ENCODE results near the gene GUF1.
A peak's percentile ranks its signal among the peaks of the same experiment; 100 is the strongest.
"Not testable (repeated sequence)": the region's sequence is repeated elsewhere in the genome, so short reads cannot be mapped to it uniquely, and the experiment has no call there.

GUF1 gene

DNA sequence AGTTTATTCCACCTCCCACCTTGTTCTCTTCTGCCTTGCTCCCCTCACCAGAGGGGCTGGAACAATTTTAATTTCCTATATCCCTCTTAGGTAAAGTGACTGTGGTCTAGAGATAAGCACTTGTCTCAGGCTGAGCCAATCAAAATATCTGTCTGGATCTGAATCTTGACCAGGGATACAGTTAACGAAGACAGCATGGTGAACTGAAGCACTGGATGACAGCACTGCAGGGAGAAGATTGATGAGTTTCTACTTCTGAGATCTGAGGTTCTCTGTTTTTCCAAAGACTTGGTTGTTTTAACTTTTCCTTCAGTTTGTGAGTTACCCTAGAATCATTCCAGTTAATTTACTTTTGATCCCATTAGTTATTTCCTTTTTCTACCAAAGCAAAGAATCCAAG is 34.9 kb downstream of the GUF1 start:
- no peak for DNase-seq

- no peak for DNase-seq
Observed at GRCh38 chr4:44716597-44716996, 38.4 kb downstream of the GUF1 start.

- no peak for DNase-seq
Observed at GRCh38 chr4:44720371-44720770, 42.2 kb downstream of the GUF1 start.

DNA sequence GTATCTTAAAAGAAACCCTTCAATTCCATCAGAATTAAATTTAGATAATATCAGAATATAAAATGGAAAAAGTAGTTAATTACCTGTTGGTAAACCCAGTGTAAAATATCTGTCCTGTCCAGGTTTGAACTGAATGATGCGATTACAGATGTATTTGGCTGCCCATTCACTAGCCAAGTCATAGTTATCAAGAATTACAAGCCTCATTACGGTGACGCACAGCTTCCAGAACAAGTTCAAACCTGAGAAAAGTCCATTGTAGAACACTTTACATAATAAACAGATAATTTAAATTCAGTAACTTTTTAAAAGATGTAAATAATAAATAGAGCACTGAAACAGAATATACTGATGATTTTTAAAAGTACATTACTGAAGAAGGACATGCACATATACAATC is 43.8 kb downstream of the GUF1 start:
- DNase-seq = no peak

DNA sequence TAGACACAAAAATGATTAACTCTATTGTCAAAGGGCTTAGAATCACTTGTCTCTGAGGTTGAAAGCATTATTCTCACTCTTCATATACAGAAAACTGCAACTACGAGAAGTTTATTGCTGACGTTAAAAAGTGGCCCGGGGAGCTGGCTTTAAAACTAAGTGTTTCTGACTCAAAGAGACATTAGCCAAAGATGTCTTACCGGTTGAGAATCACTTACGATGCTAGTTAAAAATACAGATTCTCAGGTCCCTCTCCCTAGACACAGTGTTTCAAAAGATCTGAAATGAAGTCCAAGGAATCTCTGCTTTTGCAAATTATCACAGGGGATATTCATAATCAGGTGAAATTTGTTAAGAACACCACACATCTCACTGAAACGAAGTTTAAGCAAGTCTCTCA is 46.9 kb downstream of the GUF1 start:
- no peak for DNase-seq

DNA sequence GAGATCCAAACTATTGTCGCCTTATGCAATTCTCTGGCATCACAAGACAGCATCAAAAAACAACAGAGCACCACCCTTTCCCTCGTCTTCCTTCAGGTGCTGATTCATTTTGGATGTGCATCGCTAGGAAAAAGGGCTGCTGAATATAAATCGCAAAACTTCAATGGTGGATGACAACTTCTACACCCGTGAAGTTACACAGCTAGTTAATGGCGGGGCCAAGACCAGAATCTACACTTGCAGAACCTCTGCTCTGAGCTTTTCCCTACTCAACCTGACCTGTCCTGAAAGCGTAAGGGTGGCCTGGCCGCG is 47.5 kb downstream of the GUF1 start:
- peak; percentile 29 for DNase-seq

- peak; percentile 86 for DNase-seq
Observed at GRCh38 chr4:44726038-44726871, 48.0 kb downstream of the GUF1 start, which contains the start of gene GNPDA2. GNPDA2 (minus strand) TSS chr4:44726556; CDS start chr4:44722207, 4,349 bp downstream.

DNA sequence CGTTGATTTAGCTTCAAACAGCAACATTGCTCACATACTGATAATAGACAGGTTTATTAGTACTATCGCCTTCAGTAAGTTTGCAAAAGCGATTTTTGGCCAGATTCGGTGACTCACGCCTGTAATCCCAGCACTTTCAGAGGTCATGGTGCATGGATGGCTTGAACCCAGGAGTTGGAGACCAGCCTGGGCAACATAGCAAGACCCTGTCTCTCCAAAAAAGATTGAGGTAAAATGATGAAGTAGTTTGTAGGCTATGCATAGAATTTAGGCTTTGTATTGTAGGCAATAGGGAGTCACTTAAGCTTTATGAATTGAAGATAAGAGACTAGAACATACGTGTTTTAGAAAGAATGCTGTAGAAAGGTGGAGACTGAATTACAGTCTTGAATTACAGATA is 49.3 kb downstream of the GUF1 start:
- no peak for DNase-seq

DNA sequence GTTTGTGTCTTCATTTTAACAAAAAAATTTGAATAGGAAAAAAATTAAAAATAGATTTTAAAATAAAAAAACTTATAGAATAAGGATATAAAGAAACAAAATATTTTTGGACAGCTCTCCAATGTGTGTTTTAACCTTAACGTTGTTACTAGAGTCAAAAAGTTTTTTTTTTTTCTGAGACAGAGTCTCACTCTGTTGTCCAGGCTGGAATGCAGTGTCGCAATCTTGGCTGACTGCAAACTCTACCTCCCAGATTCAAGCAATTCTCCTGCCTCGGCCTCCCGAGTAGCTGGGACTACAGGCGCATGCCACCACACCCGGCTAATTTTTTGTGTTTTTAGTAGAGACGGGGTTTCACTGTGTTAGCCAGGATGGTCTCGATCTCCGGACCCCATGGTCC is 50.5 kb downstream of the GUF1 start:
- DNase-seq = not testable (repeated sequence)

DNA sequence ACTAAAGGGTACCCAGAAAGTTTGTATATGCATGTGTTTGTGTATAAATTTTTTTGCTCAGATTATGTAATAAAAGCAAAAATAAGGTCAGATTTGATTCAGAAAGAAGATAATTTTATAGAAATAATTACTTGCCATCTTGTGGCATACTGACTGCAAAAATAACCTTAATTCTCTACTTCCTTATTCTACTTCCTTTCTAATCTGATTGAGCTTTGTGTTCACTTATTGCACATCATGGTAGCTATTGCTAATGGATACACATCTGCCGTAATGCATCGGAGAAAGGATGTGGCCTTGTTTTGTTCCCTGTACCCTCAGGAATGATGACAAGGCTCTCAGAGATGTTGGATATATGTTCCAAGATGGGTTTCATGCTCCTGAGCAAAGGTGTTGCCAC is 58.7 kb downstream of the GUF1 start:
- DNase-seq = no peak

GRCh38 chr4:44738615-44739014 is 60.4 kb downstream of the GUF1 start:
- DNase-seq = peak; percentile 4

- DNase-seq = no peak
Observed at GRCh38 chr4:44740201-44740600, 62.0 kb downstream of the GUF1 start.
